Adrenal gland (tissue), 5 donors: ENCODE measurements around the gene HEPACAM.

ENCODE experiments used
- POLR2A ChIP-seq, 2 donors: fragments of 450-650 bp; IDR thresholded peaks; one replicate each; pipeline ENCODE4 v1.6.1; 2017; ENCODE audit warnings: antibody characterized with exemption in 2 of 2, mild to moderate bottlenecking in 2 of 2, moderate library complexity in 1 of 2
- TF ChIP-seq, protein P1 (sequence below), 6 experiments: fragments of 450-650 bp in 4 of 6; fragments of 200-600 bp in 2 of 6; sonication (generic) in 1 of 6; IDR thresholded peaks; 1 replicate in 5 of 6; 2 replicates in 1 of 6; pipeline versions ENCODE4 v1.5.1 to v1.8.0; 2016 to 2021; ENCODE audit warnings: antibody characterized with exemption in 6 of 6, mild to moderate bottlenecking in 2 of 6, moderate library complexity in 1 of 6
- donor health status: DM: no; HTN: no; CAD: no.

DNA sequence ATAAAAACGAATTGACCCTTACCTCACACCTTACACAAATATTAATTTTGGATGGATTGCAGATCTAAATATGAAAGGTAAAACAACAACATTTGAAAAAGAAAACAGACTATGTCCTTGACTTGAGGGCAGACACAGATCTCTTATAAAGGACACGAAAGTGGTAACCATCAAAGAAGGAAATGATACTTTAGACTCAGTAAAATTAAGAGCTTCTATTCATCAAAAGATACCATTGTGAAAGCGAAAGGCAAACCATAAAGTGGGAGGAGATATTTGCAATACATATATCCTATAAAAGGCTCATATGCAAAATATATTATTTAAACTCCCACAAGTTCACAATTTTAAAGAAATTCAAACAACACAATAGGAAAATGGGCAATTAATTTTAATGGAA lies 5.0 kb downstream of the HEPACAM start:
- TF ChIP-seq, protein P1, sequence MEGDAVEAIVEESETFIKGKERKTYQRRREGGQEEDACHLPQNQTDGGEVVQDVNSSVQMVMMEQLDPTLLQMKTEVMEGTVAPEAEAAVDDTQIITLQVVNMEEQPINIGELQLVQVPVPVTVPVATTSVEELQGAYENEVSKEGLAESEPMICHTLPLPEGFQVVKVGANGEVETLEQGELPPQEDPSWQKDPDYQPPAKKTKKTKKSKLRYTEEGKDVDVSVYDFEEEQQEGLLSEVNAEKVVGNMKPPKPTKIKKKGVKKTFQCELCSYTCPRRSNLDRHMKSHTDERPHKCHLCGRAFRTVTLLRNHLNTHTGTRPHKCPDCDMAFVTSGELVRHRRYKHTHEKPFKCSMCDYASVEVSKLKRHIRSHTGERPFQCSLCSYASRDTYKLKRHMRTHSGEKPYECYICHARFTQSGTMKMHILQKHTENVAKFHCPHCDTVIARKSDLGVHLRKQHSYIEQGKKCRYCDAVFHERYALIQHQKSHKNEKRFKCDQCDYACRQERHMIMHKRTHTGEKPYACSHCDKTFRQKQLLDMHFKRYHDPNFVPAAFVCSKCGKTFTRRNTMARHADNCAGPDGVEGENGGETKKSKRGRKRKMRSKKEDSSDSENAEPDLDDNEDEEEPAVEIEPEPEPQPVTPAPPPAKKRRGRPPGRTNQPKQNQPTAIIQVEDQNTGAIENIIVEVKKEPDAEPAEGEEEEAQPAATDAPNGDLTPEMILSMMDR (IDR thresholded peaks at IDR 0.05) = no peak
- no peak for TF ChIP-seq POLR2A (IDR thresholded peaks at IDR 0.05)
